HG03571 (cell line): ENCODE results near the gene OR2V2.

ENCODE experiments used
- ATAC-seq: cut with Tn5 transposase; IDR thresholded peaks from one replicate; pipeline ENCODE4 v1.9.1; 2021; ENCODE audit not compliant: unreplicated experiment

OR2V2 gene

GRCh38 chr5:181189962-181190710 lies 42.8 kb downstream of the OR2V2 start:
- no peak for ATAC-seq

- peak; percentile 6 for ATAC-seq
These were observed 43.5 kb downstream of the OR2V2 start for GRCh38 chr5:181190711-181191525.

DNA sequence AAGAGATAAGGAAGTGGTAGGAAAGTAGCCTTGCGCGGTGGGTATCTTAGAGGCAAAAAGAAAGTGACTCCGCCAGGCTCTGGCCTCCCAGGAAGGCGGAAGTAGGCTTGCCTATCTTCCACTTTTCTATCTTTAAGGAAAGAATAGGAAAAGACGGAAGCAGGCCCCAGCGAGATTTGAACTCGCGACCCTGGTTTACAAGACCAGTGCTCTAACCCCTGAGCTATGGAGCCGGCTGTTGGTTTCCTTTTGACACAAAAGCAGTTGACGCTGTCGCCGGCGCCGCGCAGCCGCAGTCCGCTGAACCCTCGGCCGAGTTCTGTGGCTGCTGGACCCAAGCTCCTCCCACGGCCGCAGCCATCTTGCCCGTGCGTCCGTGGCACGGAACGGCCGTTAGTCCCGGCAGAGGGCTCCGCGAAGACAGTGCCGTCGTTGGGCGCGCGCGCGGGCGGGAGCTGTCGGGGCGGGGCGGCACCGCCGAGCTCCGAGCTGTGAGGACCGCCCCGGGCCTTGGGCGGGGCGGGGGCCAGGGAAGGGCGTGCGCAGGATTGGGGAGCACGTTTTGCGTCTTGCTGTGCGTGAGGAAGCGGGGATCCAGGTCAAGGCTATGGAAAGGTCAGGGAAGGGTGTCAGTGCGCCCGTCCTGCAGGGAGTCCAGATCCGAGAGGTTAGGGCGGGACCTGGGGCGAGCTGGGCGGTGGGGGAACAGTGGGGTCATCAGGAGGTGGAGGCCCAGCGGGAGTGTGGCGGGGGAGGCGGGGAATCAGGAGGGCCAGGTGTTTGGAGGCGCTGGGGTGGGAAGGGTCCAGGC lies 44.3 kb downstream of the OR2V2 start:
- ATAC-seq = peak; percentile 47

- no peak for ATAC-seq
These were observed 45.1 kb downstream of the OR2V2 start for GRCh38 chr5:181192337-181193046.

- ATAC-seq = no peak
These were observed 46.3 kb downstream of the OR2V2 start for GRCh38 chr5:181193656-181194055.

DNA sequence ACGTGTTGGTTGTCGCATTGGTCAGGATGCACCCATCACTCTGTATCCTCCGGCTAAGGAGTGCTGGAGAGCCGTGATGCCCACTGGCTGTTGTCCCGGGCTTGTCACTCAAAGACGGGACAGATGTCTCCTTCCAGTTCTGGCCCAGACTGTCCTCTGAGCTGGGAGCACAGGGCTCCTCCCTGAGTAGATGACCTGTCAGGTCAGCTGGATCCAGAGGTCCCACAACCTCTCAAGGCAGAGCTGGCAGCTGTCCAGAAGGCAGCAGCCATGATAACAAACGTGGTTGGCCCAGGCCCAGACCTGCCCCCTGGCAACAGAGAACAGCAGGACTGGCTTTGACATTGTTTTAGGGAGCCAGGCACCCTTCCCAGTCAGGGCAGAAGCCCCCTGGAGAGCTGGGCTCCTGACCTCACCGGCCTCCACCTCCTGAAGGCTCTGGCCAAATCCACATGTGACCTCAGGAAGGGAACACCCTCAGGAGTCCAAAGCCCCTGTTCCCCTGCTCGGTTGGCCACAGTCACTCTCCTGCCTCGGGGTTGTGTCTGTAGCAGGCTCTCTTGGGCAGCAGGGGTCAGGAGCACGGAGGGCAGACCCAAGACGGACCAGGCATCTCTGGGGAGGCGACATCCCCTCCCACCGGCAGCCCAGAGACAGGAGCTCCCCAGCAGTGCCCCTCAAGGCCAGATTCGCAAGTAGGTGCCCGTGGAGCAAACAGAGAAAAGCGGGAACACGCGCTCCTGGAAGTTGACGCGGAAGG lies 47.3 kb downstream of the OR2V2 start:
- no peak for ATAC-seq

GRCh38 chr5:181195249-181195761 lies 47.9 kb downstream of the OR2V2 start:
- ATAC-seq = no peak

DNA sequence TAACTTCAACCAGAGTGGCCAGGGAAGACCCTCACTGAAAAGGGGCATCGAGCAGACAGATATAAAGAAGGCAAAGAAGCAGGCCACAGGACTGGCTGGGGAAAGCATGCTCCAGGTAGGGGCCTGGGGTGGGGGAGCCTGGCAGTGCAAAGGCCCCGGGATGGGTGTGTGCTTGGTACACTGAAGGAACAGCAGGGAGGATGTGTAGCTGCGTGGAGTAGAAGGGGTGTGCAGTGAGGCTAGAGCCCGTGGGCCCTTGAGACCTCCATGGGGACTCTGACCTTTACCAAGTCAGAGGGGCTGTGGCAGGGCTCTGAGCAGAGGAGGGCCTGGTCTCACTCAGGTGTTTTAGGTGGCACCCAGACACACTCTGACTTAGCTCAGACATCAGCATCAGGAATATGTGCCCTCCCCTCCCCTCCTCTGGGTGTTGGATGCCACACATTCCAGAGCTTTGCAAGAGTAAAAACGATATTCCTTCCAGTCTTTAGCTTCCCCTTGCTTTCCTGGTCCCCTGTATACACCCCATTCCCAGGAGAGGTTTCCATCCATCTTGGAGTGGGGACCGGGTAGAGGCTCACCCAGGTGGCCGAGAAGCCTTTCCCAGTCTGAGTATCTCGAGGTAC lies 50.1 kb downstream of the OR2V2 start:
- no peak for ATAC-seq

DNA sequence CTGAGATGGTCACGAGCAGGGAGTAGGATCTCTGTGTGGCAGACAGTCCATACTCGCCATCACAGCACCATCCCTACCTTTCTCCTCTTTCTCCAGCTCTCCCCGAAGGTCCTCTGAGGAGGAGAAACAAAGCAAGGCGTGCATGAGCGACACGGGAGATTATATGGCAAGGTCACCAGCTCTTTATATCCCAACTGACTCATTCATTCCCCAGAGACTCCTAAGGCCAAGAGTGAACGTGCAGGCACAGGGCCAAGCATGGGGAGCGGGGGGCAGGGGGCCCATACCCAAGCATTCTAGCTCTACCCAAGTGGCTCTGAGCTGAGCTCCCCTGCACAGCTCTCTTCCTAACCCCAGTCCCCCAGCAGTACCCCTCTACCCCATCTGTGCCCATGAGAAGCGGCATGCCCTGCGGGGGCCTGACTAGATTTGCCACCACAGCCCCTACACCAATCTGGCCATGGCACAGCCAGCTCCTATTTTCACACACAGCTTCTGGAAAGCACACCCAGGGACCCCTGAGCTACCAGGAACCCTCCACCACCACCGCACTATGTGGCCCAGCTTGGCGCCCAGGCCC lies 50.8 kb downstream of the OR2V2 start:
- no peak for ATAC-seq

- ATAC-seq = peak; percentile 67
These were observed 51.6 kb downstream of the OR2V2 start for GRCh38 chr5:181198905-181199519.

DNA sequence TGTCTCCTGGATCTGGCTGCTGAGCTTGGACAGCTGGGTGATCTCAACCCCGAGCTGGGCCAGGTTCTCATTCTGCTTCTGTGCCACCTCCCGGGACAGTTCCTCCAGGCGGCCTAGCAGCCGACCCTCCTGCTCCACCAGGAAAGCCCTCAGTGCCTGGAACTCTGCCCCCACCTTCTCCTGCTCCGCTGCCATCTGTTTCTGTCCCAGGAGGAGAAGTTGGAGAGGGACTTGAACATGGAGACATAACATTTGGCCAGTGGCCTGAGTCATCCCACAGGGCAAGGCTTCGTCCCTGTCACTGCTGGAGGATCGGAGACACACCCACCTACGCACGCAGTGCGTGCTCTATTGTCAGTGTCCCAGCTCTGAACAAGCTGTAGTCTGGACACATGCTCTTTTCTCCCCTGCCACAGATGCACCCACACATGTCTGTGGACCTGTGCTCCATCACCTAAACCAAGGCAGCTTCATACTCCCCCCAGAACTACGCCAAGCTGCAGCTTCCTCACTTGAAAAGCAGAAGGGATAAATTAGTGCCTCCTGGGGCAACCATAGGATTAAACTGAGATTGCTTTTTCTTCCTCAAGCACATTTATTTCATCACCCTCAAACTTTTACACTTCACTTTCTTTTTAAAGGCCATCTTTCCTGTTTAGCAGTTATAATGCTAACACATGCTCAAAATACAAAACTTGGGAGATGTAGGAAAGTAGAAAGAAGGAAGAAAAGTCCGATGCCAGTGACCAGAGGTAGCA lies 52.7 kb downstream of the OR2V2 start:
- ATAC-seq = no peak

- ATAC-seq = no peak
These were observed 53.4 kb downstream of the OR2V2 start for GRCh38 chr5:181200816-181201215.

DNA sequence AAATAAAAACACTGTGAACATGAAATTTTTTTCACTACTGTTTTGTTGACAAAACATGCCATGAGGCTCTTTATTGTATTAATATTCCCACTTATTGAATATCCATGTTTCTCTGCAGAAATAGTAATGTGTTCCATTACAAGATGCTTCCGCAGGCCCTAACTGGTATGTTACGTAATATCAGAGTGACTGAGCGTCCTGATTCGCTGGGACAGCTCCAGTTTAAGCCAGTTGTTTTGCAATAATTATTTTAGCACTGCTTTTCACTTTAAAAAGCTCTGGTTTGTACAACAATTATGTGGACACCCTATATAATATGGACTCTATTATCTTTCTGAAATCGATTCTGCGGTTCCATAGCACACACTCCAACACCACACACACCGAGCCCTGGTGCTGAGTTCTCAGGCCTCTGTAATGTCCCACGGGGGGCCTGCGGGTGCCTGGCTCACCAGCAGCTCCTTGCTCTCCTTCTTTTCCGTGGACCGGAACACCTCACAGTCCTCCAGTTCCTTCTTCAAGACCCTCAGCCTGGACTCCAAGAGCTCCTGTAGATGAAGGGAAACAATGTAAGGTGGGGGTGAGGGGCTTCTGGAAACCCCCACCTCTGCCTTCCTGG lies 55.8 kb downstream of the OR2V2 start:
- no peak for ATAC-seq

- no peak for ATAC-seq
These were observed 56.4 kb downstream of the OR2V2 start for GRCh38 chr5:181203777-181204112.

GRCh38 chr5:181204113-181204825 lies 56.9 kb downstream of the OR2V2 start:
- no peak for ATAC-seq

DNA sequence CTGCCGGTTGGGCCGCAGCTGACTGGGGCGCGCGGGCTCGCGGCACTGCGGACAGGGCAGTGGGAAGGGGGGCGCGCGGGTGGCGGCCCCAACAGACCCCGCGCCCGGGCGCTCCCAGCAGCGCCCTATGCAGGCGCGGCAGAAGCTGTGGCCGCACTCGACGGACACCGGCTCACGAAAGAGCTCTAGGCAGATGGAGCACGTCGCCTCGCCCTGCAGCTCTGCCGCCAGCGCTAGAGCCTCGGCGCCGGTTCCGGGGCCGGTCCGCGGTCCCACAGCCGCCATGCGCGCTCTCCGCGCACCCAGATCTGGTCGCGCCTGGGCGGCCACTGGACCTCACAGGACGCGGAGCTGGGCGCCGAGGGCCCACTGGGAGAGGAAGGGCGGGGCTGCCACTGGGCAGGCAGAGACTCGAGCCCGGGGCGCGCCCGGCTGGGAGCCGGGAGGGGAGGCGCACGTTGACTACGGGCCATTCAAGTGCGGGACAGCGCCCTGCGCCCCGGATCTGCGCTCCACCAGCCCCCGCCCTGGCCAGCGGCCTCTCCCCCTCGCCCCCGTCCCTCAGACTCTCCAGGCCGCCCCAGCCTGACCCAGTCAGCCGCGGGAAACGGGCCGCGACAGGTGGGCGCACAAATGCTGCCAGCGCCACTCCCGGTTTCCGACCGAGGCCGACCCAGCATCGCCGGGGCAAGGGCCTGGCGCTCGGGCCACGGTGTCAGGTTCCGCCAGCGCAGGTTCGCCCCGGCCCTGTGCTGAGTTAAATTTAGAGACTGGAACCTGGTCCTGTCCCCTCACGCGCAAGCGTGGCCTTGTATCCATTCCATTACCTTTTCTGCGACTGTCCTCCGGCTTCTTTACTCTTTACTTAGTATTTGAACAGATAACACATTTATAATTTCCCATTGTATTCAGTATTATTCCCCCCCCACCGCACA lies 57.7 kb downstream of the OR2V2 start, which contains the start of gene TRIM7:
TSS of gene TRIM7 (minus strand) at position 371 of the 935 bp plus-strand sequence. CDS start at position 285, 86 bp downstream.
- ATAC-seq = no peak
